ENCODE measurements around the gene EPHA6. TPM values are rescaled to one million over a fixed set of nuclear protein-coding genes. Genes with fewer than 3 reads are reported as not detected.

Gene EPHA6
- total and polyA plus RNA-seq, 2 donors (not counting 3 experiments of a cell fraction or from before 2014, with no cell fraction given), result not detected

- no peaks in the 10 kb centered on the region for H3K27me3 ChIP-seq (ENCODE audit: control insufficient read depth in 2 of 2, insufficient read depth in 2 of 2, low read length in 2 of 2)
- no peaks in the 10 kb centered on the region for H3K9me1 ChIP-seq (replicated peaks; ENCODE audit: control insufficient read depth, extremely low read depth, insufficient read depth, low read length)
- H4K20me1 ChIP-seq (replicated peaks; ENCODE audit: control insufficient read depth, extremely low read depth, insufficient read depth, low read length), result no peaks in the 10 kb centered on the region
- dilution Hi-C loops (cut with MboI; ENCODE audit: extremely low pct_ligation_motif_present, low sequenced_read_pairs), result no loop called here
- no peak overlapping the region for H2AFZ ChIP-seq (ENCODE audit: low read depth, low read length)
- no peak overlapping the region for H3K9ac ChIP-seq (replicated peaks; ENCODE audit: extremely low read depth, insufficient read depth, low read length)
- no TSS peak for BruUV-seq (replicated peaks)
- H3K36me3 ChIP-seq (ENCODE audit: control insufficient read depth in 2 of 2, extremely low read depth in 1 of 2, insufficient read depth in 2 of 2, low read length in 2 of 2), result no peaks in the 10 kb centered on the region
- H3K9me3 ChIP-seq (replicated peaks; ENCODE audit: control insufficient read depth, insufficient read depth, low read length), result peaks cover 2% of the 10 kb centered on the region
- no peak for TF ChIP-seq JUN (IDR thresholded peaks at IDR 0.05; ENCODE audit: borderline replicate concordance, insufficient read depth, insufficient read length, low read depth)
- TF ChIP-seq POLR2A (IDR thresholded peaks at IDR 0.05; ENCODE audit: low read depth, low read length), result no peak
- no peak for TF ChIP-seq GATA2 (IDR thresholded peaks at IDR 0.05; ENCODE audit: insufficient read depth, insufficient read length, low read depth, low read length)
- no peak for TF ChIP-seq POLR2AphosphoS5 (IDR thresholded peaks at IDR 0.05; ENCODE audit: insufficient read depth, low read depth, low read length)
- TF ChIP-seq MAX (IDR thresholded peaks at IDR 0.05; ENCODE audit: insufficient read depth, insufficient read length), result no peak
- no peak for TF ChIP-seq FOS (IDR thresholded peaks at IDR 0.05; ENCODE audit: borderline replicate concordance, insufficient read depth, low read length)
- TF ChIP-seq CTCF (IDR thresholded peaks at IDR 0.05; ENCODE audit: extremely low read depth in 1 of 2, insufficient read depth in 1 of 2, low read depth in 1 of 2, low read length in 2 of 2), result no peak
- no peak for TF ChIP-seq MYC (IDR thresholded peaks at IDR 0.05; ENCODE audit: low read depth, low read length)
- no peak for TF ChIP-seq EZH2 (IDR thresholded peaks at IDR 0.05; ENCODE audit: borderline replicate concordance, low read depth, low read length, severe bottlenecking)
- CTCF ChIA-PET, result no interaction called here
- POLR2A ChIA-PET, result no interaction called here
- FAIRE-seq (no peak), DNase-seq (ENCODE audit: low read depth, low spot score) (no peak)
- no peak overlapping the region for H3K27ac ChIP-seq (ENCODE audit: insufficient read depth, low read depth, low read length)
- H3K4me3 ChIP-seq (replicated peaks in 1 of 3; ENCODE audit: insufficient read depth in 1 of 3, low read depth in 1 of 3, low read length in 3 of 3), result no peak overlapping the region
- intact Hi-C loops (cut with micrococcal nuclease), result no loop called here
- H3K4me1 ChIP-seq (ENCODE audit: control insufficient read depth, extremely low read depth, insufficient read depth, low read length), result no peaks in the 10 kb centered on the region
- H3K79me2 ChIP-seq (ENCODE audit: control insufficient read depth, insufficient read depth, low read length), result no peaks in the 10 kb centered on the region
- H3K4me2 ChIP-seq (ENCODE audit: insufficient read depth, low read length), result no peak overlapping the region
Measured at GRCh38 chr3:97338375-97338774, 524.0 kb downstream of the EPHA6 start.

Measured in endothelial cell of umbilical vein (primary cell).